Lung microvascular endothelial cell (primary cell): ENCODE measurements around the gene KPRP. TPM values are rescaled to one million over a fixed set of nuclear protein-coding genes. Genes with fewer than 3 reads are reported as not detected.

Source experiments
- DNase-seq, 2 donors: peaks; one replicate each; pipeline versions ENCODE4 v3.0.0 to v3.0.0-alpha.2; 2010; ENCODE audit warnings: low read depth in 2 of 2
- total RNA-seq: library from RNA; depleted of rRNA; stranded (reverse); fragments of >200 nt; gene quantifications from 2 replicates; pipeline ENCODE4 v1.2.1, GENCODE V29; 2014

KPRP gene, protein sequence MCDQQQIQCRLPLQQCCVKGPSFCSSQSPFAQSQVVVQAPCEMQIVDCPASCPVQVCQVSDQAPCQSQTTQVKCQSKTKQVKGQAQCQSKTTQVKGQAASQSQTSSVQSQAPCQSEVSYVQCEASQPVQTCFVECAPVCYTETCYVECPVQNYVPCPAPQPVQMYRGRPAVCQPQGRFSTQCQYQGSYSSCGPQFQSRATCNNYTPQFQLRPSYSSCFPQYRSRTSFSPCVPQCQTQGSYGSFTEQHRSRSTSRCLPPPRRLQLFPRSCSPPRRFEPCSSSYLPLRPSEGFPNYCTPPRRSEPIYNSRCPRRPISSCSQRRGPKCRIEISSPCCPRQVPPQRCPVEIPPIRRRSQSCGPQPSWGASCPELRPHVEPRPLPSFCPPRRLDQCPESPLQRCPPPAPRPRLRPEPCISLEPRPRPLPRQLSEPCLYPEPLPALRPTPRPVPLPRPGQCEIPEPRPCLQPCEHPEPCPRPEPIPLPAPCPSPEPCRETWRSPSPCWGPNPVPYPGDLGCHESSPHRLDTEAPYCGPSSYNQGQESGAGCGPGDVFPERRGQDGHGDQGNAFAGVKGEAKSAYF
- total RNA-seq = not detected in 2 replicates

DNA sequence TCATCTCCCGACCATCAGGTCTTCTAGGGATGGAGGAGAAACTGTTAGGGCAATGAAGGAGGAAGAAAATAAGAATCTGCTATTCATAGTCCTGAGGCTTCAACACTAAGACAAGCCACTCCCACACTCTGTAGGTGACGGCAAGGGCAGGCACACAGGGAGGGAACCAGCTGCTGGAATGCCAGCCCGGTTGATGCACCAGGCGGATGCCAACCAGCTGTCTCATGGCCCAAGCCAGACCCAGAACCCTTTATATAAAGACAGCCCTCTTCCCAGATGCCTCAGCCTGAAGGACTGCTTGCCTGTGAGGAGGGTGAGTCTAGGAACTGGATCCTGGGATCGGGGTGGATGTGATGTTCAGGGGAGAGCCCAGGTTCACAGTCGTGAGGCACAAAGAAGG lies at the start of gene KPRP:
Gene KPRP, plus strand, starts transcription at position 279 of the 400 bp plus-strand sequence. CDS start 1,564 bp downstream, outside the sequence.
- DNase-seq = no peak

DNA sequence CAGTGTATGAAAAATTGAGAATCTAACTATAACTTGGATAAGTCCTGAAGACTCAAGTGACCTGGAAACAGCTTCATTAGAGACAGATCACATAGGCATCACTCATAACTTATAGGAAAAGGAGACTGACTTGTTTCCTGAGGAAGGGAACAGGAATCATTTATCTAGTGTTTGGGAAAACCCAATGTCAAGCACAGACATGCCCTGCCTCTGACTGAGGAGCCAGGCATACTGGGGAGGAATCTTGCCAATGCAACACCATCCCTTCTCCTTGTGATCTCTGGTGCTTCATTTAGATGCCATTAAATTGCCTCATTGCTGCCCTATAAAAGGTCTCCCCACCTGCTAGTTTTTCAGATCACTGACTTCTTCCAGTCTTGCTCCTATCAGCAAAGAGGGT lies 39.6 kb upstream of the KPRP start:
- DNase-seq = no peak

DNA sequence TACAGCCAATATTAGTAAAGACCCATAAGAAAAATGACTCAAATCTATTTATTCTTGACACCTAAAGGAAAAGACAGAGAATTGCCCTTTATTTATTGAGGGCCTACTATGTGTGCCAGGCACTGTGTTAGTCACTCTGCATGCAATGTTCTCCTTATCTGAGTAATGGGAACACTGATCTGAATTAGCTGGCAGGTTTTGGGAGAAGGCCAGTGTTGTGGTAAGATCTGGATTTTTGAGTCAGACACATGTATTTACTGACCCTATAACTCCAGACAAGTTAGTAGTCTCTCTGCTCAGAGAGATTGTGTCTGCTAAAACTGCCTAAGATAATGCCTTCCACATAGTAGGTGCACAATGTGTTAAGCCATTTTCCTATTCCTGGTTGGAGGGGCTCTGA lies 32.6 kb upstream of the KPRP start:
- DNase-seq = no peak

DNA sequence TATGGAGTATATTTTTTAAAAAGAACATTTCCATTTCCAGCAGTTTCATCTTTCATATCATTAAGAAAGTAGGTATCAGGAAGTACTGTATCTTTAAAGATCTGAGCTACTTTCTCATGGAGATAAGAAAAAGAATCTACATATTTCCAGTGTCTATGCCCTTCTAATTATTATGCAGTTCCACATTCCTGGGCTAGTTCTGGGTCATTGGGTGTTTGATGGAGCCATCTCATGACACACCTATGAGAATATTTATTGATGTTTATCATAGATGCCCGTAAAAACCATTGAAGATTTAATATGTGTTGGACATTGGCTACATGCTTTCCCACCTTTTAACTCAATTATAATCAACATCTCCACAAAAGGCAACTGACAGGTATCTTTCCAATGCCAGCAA lies 28.8 kb upstream of the KPRP start:
- no peak for DNase-seq

DNA sequence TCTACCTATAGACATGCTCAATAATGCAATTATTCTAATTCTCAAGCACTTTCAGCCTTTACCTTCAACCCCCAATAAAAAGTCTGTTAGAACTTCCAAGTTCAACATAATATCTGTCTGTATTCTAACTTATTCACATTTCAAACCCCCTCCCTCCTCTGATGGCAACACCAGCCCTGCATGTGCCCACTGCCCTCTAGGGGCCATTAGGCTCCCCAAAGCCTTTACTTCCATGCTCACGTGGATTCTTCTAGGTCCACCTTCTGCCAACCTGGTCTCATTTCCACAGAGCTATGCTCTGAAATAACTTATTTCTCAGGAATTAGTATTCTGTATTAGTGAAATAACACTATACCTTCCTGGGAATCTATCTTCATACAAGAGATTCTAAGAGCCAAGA lies 22.2 kb upstream of the KPRP start:
- no peak for DNase-seq

DNA sequence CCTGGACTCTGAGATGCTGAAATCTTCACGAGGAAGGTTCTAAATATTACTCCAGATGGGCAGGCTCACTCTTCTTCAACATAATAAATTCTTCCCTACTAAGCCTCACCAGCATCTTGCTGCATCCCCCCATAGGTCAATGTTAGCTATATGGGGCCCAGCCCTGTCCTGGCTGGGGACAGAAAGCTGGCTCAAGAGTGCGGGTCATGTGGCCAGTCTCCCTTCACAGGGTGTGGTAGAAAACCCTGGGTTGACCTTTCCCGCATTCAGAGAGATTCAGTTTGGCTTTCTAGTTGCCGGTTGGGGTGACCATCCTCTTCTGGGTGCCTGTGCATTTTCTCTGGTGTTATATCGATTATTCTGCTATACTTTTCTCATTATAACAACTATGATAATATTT lies 19.8 kb upstream of the KPRP start:
- DNase-seq = no peak

DNA sequence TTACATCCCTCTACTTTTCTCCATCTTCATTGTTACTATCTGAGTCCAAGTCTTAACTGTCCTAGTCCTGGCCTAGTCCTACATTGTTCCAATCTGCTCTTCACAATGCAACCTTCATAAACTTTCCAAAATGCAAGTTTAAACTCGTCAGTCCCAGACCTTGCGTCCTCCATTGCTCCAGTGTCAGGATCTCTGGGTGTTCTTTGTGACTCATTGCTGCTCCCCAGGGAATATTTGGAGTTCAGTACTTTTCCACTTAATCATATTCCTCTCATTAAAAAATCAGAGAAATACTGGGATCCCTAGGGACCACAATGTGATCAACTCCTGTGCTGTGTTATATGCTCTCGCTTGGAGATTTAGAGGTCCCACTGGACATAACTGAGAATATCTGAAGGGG lies 18.0 kb upstream of the KPRP start:
- no peak for DNase-seq

DNA sequence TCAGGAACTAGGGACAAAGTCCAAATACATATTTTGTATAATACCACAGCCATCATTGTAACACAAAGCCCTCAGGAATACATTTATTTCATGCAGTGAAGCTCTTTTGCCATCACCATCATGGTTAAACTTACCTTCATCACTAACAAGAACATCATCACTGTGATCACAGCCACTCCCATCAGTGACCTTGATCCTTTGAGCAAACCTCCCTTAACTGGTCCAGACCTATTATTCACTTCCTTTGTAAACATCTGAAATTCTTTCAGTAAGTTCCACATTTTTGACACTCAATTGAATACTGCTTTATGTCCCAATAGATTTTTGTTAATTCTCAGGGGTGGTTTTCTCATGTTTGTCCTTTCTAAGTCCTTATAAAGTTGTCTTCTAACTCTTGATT lies 16.2 kb upstream of the KPRP start:
- DNase-seq = no peak

DNA sequence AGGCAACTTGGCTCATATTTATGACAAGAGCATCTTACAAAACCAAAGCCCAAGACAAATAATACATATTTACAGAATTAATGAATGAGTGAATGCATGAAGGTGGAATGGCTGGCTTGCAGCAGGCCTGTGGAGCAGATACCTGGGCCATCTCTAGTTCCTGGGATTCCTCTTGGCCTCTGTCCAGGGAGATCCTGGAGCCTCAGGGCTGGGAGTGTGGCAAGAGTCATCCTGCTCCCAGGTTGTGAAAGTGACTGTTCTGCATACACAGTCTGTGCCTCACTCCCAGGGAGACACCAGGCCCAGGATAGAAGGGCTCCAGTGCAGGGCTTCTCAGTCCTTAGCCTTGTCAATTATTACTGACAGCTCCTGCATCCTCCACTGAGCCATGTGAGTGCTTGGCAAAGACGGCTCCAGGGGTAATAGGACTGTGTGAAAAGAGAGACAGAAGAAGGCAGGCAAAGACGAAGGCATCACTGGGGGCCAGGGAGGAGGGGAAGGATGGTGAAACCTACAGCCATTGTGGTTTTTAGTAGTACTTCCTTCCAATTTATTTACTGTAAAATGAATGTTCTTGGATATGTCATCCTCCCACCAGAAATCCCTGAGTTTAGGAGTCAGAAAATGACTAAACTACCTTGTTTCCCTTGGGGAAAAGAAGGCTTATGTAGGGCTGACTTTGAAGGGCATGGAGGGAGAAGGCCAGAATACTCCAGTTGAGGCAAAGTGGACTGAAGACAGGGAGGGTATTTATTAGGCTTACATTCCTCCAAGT lies 14.3 kb upstream of the KPRP start:
- no peak for DNase-seq

DNA sequence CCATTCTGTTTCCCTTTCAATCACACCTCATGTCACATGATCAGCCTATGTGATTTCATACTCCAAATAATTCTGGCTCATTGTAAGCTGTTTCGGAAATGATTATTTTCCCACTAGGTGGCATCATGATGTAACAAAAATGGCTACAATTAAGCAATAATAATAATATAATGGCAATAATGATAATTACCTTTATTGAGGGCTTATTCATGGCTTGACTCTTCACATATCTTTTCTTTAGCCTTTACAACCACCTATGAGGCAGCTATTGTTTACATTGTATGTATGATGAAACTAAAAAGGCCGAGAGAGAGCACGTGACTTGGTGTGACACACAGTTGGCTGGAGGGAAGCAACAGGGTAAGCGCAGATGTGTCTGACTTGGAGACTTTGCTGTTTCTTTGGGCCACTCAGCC lies 12.5 kb upstream of the KPRP start:
- DNase-seq = peak; percentile 24 to 54

DNA sequence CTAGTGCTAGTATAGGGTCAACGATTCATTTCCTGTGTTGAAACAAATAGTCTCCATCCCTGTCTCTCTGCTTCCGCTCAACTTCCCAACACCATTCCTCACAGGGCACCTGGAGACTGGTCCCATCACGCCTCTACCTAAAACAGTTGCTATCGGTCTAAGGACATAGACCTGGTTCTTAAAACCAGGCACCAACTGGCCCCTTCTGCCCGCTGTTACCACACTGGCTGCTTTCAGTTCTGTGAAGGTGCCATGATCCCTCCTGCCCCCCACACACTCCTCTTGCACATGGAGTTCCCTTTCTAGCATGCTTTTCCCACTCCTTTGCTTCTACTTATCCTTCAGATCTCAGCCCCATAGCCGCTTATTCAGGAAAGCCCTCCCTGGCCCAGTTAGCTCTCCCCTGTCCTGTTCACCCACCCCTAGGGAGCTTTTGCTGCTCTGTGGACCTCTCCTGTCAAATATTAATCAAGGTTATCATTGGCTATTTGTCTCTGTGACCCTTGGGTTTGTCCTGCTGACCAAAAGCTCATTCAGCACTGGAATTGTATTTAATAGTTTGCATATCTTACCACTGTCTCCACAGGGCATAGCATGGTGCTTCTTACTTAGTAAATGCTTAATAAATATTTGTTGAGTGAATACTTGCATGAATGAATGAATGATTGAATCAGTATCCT lies 11.9 kb upstream of the KPRP start:
- no peak for DNase-seq

DNA sequence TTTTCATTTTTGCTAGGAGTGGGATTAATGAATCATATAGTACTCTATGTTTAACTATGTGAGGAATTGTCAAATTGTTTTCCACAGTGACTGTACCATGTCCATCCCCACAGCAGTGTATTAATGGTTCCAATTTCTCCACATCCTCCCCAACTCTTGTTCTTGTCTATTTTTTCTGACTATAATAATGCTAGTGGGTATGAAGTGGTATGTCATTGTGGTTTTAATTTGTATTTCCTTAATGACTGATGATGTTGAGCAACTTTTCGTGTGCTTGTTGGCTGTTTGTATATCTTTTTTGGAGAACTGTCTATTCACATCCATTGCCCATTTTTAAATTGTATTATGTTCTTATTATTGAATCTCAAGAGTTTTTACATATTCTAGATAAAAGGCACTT lies 10.0 kb upstream of the KPRP start:
- no peak for DNase-seq

DNA sequence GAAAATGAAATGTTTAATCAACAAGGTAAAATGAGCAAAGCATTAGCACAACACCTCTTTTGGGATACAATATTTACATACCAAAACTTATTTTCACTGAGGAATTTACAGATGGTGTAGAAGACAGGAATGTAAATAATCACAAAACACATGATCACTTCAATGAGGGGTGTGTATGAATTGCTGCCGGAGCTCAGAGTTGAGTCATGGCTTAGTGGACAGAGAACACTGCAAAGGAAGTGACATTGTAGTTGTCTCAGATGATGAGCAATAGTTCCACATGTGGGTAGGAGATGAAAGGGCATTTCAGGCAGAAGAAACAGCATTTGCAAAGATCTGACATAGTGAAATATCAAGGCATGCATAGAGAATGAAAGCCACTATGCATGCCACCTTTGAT lies 5.6 kb upstream of the KPRP start:
- DNase-seq = peak in 1 of 2 donors; percentile 84

DNA sequence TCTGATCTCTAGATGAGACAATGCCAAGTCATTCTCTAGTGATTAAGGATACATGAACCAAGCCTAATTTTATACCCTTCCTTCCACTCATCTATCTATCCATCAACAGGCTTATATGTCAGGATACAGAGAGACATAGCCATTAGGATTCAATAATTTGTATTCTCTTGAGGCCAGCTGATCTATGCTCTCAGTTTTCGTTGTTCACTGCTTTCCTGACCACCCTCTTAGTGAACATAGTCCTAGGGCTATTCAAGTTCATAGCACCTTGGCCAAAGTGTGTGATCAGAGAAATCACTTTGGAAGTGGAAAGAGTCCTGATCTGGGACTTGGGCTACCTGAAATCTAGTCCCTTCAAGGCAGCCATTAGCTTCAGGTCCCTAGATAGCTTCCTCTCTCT lies 4.2 kb upstream of the KPRP start:
- no peak for DNase-seq

DNA sequence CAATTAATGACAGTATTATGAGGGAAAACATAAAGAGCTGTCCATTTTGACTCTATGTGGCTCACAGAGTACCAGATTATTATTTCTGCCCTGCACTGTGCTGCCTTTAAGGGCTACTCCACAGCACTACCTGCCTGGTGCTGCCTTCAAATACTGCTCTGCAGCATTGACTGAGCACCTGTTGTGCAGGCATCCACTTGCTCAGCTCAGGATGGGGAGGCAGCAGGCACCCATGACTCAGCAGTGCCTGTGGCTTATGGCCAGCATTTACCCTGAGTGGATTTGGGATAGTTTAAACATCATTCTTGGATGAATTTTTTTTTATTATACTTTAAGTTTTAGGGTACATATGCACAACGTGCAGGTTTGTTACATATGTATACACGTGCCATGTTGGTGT lies 953 bp upstream of the KPRP start:
- no peak for DNase-seq

DNA sequence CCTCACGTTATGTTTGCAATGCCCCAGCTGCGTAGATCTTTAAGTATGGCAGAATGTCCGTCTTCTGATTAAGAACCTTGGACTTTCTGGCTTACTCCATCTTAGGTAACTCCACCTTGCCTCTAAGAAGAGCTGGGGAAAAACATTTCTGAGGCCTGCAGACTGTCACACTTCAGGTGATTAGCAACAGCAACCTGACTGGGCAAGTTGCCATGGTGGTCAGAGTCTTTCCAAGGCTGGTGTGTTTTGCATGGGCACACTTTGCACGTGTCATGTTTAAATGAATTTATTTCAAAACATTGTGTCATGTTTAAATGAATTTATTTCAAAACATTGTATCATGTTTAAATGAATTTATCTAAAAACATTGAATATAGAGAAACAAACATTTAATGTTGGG lies 811 bp downstream of the KPRP start:
- DNase-seq = no peak

DNA sequence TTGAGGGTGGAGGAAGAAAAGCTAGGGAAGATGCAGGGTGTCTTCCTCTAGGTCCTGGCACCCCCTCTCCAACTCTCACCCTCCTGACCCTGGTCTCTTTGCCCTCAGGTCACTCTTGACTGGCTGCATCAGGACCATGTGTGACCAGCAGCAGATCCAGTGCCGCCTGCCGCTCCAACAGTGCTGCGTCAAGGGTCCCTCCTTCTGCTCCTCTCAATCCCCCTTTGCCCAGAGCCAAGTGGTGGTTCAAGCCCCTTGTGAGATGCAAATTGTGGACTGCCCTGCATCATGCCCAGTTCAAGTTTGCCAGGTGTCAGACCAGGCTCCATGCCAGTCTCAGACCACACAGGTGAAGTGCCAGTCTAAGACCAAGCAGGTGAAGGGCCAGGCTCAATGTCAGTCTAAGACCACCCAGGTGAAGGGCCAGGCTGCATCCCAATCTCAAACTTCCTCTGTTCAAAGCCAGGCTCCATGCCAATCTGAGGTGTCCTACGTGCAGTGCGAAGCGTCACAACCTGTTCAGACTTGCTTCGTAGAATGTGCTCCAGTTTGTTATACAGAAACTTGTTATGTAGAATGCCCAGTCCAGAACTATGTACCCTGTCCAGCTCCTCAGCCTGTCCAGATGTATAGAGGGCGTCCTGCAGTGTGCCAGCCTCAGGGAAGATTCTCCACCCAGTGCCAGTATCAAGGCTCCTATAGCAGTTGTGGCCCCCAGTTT lies 1.8 kb downstream of the KPRP start:
- no peak for DNase-seq

DNA sequence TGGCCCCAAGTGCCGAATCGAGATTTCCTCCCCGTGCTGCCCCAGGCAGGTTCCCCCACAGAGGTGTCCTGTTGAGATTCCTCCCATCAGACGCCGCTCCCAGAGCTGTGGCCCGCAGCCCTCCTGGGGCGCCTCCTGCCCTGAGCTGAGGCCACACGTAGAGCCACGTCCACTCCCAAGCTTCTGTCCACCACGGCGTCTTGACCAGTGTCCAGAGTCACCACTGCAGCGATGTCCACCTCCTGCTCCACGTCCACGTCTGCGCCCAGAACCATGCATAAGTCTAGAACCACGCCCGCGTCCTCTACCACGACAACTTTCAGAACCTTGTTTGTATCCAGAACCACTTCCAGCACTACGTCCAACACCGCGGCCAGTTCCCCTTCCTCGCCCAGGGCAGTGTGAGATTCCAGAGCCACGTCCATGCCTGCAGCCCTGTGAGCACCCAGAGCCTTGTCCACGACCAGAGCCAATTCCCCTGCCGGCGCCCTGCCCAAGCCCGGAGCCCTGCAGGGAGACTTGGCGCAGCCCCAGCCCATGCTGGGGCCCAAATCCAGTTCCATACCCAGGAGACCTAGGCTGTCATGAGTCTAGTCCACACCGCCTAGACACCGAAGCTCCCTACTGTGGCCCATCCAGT lies 2.8 kb downstream of the KPRP start:
- no peak for DNase-seq

DNA sequence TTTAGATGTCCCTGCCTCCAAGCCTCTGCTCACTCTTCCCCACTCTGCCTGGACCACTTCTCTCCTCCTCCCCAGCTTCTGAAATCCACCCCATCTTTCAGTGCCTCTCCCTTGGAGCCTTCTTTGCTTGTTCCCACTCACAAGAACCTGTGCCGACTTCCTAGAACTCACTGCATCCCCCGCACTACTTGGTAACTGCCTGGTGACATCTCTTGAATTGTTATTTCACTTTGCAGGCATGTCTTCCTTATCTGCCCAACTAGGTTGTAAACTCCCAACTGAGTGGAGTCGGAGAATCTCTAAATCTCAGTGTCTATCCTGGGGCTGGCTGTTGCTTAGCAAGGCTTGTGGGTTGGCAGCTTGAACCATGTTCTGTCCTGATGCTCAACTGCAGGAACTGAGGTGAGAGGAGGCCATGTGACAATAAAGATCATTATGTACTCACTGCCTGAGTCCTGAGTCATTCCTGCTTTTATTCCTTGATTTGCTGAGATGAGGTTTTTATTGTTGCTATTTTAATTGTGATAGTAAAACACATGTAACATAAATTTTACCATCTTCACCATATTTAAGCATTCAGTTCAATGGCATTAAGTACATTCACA lies 3.9 kb downstream of the KPRP start:
- no peak for DNase-seq

DNA sequence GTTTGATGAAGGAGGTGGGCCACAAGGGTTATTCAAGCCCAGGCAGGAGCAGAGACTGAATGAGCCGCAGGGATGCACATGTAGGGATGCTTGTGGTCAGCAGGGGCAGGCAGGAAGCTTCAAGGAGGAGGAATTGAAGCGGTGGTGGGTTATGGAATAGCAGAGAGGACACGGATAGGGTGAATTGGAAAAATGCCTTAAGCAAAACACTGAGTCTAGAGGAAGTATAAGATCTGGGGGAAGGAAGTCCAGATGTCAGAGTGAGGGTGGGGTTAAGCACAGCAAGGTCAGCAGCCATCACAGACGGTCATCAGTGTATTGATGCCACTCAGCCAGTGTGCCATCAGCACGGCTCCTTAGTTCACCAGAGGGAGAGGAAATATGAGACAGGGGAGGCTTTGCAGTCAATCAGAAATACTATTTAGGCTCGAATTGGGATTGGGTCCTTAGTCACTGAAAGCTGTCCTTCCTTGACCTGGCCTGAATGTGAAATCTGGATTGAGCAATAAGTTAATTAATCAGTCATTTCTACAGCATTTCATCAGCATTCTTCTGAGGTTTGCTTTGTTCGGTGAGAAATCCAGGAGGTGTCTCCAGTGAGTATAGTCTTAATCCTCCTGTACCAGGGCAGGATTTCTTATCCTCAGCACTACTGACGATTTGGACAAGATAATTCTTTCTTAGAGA lies 11.2 kb downstream of the KPRP start:
- DNase-seq = no peak
